ENCODE data around the gene VWA3B. TPM values are rescaled to one million over a fixed set of nuclear protein-coding genes. Genes with fewer than 3 reads are reported as not detected.

The VWA3B gene
- total and polyA plus RNA-seq, 2 of the 4 experiments (the other 2 are of a cell fraction), result not detected

DNA sequence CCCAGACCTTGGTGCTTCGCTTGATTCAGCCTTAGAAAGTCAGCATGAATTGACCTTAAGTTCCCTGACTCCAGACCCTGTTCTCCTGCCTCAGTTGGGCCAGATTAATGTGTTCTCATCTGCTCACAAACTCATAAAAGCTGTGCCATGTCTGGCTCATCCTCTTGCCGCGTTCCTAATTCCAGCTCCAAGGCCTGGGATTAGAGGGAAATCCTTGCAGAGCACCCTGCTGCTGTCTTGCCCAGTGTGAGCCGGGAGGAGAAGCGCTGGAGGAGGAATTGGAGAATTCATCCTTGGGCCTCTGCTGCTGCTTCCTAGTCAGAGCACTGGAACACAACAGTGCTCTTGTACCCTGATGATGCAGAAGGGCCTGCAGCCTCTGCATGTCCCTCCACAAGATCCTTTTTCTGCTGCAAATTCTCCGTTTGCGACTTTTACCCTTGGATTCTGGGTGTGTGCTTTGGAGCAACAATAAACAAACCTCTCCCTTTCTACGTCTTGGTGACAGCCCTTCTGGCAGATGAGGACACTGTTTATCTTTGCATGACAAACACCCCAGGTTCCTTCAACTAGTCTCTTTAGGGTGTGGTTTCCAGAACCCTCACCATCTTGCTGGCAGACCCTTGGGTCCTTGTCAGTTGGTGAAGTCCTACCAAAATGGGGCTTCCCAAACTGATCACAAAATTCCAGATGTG is 212.4 kb downstream of the VWA3B start:
- TF ChIP-seq CHD1 (IDR thresholded peaks at IDR 0.05; ENCODE audit: low read depth, low read length) (no peak), CEBPB (IDR thresholded peaks at IDR 0.05; ENCODE audit: low read depth, low read length) (no peak), RCOR1 (IDR thresholded peaks at IDR 0.05; ENCODE audit: insufficient replicate concordance, low read length) (no peak), RFX5 (IDR thresholded peaks at IDR 0.05; ENCODE audit: low read depth, low read length) (no peak), MAZ (IDR thresholded peaks at IDR 0.05; ENCODE audit: borderline replicate concordance, low read depth, low read length) (no peak), FOS (IDR thresholded peaks at IDR 0.05; ENCODE audit: low read depth, low read length) (no peak)
- TF ChIP-seq, protein P1, sequence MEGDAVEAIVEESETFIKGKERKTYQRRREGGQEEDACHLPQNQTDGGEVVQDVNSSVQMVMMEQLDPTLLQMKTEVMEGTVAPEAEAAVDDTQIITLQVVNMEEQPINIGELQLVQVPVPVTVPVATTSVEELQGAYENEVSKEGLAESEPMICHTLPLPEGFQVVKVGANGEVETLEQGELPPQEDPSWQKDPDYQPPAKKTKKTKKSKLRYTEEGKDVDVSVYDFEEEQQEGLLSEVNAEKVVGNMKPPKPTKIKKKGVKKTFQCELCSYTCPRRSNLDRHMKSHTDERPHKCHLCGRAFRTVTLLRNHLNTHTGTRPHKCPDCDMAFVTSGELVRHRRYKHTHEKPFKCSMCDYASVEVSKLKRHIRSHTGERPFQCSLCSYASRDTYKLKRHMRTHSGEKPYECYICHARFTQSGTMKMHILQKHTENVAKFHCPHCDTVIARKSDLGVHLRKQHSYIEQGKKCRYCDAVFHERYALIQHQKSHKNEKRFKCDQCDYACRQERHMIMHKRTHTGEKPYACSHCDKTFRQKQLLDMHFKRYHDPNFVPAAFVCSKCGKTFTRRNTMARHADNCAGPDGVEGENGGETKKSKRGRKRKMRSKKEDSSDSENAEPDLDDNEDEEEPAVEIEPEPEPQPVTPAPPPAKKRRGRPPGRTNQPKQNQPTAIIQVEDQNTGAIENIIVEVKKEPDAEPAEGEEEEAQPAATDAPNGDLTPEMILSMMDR (conservative IDR thresholded peaks at IDR 0.05; ENCODE audit: low read depth, low read length), result no peak
- TF ChIP-seq, protein P2, sequence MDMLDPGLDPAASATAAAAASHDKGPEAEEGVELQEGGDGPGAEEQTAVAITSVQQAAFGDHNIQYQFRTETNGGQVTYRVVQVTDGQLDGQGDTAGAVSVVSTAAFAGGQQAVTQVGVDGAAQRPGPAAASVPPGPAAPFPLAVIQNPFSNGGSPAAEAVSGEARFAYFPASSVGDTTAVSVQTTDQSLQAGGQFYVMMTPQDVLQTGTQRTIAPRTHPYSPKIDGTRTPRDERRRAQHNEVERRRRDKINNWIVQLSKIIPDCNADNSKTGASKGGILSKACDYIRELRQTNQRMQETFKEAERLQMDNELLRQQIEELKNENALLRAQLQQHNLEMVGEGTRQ (IDR thresholded peaks at IDR 0.05; ENCODE audit: low read depth, low read length), result no peak
- DNase-seq (no peak), ATAC-seq (ENCODE audit: low read depth) (no peak)
- H2BK120ac ChIP-seq (ENCODE audit: low read depth, low read length), result no peak overlapping the region
- no peak overlapping the region for H4K8ac ChIP-seq (ENCODE audit: low read depth in 2 of 2, low read length in 2 of 2)
- H3K36me3 ChIP-seq (ENCODE audit: control insufficient read depth, insufficient read depth, low read length), result no peaks in the 10 kb centered on the region
- CTCF ChIA-PET, result no interaction called here
- H4K20me1 ChIP-seq (ENCODE audit: insufficient read depth, low read length), result no peaks in the 10 kb centered on the region
- no peak overlapping the region for H3K56ac ChIP-seq (ENCODE audit: extremely low read depth, insufficient read depth, low read length)
- H2BK5ac ChIP-seq (ENCODE audit: low read depth, low read length, poor library complexity, severe bottlenecking), result no peak overlapping the region
- H3K27me3 ChIP-seq (ENCODE audit: control insufficient read depth, insufficient read depth, low read length), result peaks cover 21% of the 10 kb centered on the region
- H4K5ac ChIP-seq (ENCODE audit: low read depth, low read length), result no peak overlapping the region
- no peak overlapping the region for H3K18ac ChIP-seq (ENCODE audit: low read depth, low read length)
- H3K79me1 ChIP-seq (ENCODE audit: low read depth in 1 of 2, low read length in 2 of 2), result no peaks in the 10 kb centered on the region
- H3K9me1 ChIP-seq (ENCODE audit: insufficient read depth, low read length), result no peaks in the 10 kb centered on the region
- no peaks in the 10 kb centered on the region for H3K9me3 ChIP-seq (ENCODE audit: control insufficient read depth, insufficient read depth, low read length)
- POLR2A ChIA-PET (ENCODE audit: unreplicated experiment), result no interaction called here
- H3K27ac ChIP-seq (ENCODE audit: insufficient read depth, low read length), result no peak overlapping the region
- no peak overlapping the region for H2BK20ac ChIP-seq (ENCODE audit: low read depth, low read length)
- no peak overlapping the region for H2AFZ ChIP-seq (replicated peaks; ENCODE audit: low read length, poor library complexity)
- dilution Hi-C loops (cut with HindIII; ENCODE audit: low sequenced_read_pairs, unreplicated experiment) (no loop called here), intact Hi-C loops (cut with micrococcal nuclease) (no loop called here), in situ Hi-C loops (cut with MboI; ENCODE audit: low sequenced_read_pairs) (loop anchor here (10.0 kb wide), 1 partner anchor 85 kb away; no protein-coding TSS in a partner anchor)
- H4K91ac ChIP-seq (ENCODE audit: insufficient read depth, low read depth, low read length), result no peak overlapping the region
- no peak overlapping the region for H3K4me3 ChIP-seq (ENCODE audit: insufficient read depth, low read depth, low read length)
- no peaks in the 10 kb centered on the region for H3K4me1 ChIP-seq (ENCODE audit: control insufficient read depth, insufficient read depth, low read length)
- no peak overlapping the region for H2AK9ac ChIP-seq (replicated peaks; ENCODE audit: low read depth, low read length, poor library complexity)
- no peak overlapping the region for H3K14ac ChIP-seq (replicated peaks; ENCODE audit: low read depth, low read length)
- H3K23ac ChIP-seq (ENCODE audit: low read depth, low read length), result no peak overlapping the region
- no peak overlapping the region for H3K4ac ChIP-seq (ENCODE audit: low read depth, low read length)
- H2AK5ac ChIP-seq (ENCODE audit: low read depth, low read length), result no peak overlapping the region
- H3K4me2 ChIP-seq (ENCODE audit: low read depth, low read length), result no peak overlapping the region
- no peak overlapping the region for H3K9ac ChIP-seq (ENCODE audit: low read depth, low read length)
- no peak overlapping the region for H2BK15ac ChIP-seq (ENCODE audit: low read depth, low read length)
- no CpG with 5 or more reads among the region's 8 CpGs for WGBS, 2 experiments (ENCODE audit: extremely low coverage in 2 of 2, insufficient read length in 1 of 2)
- BruUV-seq (replicated peaks), result no TSS peak

All from IMR-90 (cell line).